Measurements from ENCODE around the gene ERC1.

- TF ChIP-seq POLR2AphosphoS5 (IDR thresholded peaks at IDR 0.05; ENCODE audit: insufficient read depth in 1 of 2, low read depth in 1 of 2) = no peak
- TF ChIP-seq, protein P1, sequence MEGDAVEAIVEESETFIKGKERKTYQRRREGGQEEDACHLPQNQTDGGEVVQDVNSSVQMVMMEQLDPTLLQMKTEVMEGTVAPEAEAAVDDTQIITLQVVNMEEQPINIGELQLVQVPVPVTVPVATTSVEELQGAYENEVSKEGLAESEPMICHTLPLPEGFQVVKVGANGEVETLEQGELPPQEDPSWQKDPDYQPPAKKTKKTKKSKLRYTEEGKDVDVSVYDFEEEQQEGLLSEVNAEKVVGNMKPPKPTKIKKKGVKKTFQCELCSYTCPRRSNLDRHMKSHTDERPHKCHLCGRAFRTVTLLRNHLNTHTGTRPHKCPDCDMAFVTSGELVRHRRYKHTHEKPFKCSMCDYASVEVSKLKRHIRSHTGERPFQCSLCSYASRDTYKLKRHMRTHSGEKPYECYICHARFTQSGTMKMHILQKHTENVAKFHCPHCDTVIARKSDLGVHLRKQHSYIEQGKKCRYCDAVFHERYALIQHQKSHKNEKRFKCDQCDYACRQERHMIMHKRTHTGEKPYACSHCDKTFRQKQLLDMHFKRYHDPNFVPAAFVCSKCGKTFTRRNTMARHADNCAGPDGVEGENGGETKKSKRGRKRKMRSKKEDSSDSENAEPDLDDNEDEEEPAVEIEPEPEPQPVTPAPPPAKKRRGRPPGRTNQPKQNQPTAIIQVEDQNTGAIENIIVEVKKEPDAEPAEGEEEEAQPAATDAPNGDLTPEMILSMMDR (IDR thresholded peaks at IDR 0.05) = no peak
Measured at GRCh38 chr12:951176-951575, 39.8 kb upstream of the ERC1 start.

Measured in vagina (tissue), 2 donors.